ENCODE results near the gene LZTS3. TPM values are rescaled to one million over a fixed set of nuclear protein-coding genes. Genes with fewer than 3 reads are reported as not detected.

Gene LZTS3
- total and polyA plus RNA-seq, 2 of the 13 experiments (the other 11 are each of a cell fraction or from before 2014, with no cell fraction given): 10.1 to 31.3 TPM

GRCh38 chr20:3218307-3218988 is 45.1 kb upstream of the LZTS3 start (continued):
- TF ChIP-seq, protein P1, sequence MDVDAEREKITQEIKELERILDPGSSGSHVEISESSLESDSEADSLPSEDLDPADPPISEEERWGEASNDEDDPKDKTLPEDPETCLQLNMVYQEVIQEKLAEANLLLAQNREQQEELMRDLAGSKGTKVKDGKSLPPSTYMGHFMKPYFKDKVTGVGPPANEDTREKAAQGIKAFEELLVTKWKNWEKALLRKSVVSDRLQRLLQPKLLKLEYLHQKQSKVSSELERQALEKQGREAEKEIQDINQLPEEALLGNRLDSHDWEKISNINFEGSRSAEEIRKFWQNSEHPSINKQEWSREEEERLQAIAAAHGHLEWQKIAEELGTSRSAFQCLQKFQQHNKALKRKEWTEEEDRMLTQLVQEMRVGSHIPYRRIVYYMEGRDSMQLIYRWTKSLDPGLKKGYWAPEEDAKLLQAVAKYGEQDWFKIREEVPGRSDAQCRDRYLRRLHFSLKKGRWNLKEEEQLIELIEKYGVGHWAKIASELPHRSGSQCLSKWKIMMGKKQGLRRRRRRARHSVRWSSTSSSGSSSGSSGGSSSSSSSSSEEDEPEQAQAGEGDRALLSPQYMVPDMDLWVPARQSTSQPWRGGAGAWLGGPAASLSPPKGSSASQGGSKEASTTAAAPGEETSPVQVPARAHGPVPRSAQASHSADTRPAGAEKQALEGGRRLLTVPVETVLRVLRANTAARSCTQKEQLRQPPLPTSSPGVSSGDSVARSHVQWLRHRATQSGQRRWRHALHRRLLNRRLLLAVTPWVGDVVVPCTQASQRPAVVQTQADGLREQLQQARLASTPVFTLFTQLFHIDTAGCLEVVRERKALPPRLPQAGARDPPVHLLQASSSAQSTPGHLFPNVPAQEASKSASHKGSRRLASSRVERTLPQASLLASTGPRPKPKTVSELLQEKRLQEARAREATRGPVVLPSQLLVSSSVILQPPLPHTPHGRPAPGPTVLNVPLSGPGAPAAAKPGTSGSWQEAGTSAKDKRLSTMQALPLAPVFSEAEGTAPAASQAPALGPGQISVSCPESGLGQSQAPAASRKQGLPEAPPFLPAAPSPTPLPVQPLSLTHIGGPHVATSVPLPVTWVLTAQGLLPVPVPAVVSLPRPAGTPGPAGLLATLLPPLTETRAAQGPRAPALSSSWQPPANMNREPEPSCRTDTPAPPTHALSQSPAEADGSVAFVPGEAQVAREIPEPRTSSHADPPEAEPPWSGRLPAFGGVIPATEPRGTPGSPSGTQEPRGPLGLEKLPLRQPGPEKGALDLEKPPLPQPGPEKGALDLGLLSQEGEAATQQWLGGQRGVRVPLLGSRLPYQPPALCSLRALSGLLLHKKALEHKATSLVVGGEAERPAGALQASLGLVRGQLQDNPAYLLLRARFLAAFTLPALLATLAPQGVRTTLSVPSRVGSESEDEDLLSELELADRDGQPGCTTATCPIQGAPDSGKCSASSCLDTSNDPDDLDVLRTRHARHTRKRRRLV (CRISPR knock-in tag; IDR thresholded peaks at IDR 0.05): no peak
- TF ChIP-seq KDM3A (CRISPR knock-in tag; IDR thresholded peaks at IDR 0.05; ENCODE audit: low read depth): peak; percentile 99
- TF ChIP-seq, protein P2, sequence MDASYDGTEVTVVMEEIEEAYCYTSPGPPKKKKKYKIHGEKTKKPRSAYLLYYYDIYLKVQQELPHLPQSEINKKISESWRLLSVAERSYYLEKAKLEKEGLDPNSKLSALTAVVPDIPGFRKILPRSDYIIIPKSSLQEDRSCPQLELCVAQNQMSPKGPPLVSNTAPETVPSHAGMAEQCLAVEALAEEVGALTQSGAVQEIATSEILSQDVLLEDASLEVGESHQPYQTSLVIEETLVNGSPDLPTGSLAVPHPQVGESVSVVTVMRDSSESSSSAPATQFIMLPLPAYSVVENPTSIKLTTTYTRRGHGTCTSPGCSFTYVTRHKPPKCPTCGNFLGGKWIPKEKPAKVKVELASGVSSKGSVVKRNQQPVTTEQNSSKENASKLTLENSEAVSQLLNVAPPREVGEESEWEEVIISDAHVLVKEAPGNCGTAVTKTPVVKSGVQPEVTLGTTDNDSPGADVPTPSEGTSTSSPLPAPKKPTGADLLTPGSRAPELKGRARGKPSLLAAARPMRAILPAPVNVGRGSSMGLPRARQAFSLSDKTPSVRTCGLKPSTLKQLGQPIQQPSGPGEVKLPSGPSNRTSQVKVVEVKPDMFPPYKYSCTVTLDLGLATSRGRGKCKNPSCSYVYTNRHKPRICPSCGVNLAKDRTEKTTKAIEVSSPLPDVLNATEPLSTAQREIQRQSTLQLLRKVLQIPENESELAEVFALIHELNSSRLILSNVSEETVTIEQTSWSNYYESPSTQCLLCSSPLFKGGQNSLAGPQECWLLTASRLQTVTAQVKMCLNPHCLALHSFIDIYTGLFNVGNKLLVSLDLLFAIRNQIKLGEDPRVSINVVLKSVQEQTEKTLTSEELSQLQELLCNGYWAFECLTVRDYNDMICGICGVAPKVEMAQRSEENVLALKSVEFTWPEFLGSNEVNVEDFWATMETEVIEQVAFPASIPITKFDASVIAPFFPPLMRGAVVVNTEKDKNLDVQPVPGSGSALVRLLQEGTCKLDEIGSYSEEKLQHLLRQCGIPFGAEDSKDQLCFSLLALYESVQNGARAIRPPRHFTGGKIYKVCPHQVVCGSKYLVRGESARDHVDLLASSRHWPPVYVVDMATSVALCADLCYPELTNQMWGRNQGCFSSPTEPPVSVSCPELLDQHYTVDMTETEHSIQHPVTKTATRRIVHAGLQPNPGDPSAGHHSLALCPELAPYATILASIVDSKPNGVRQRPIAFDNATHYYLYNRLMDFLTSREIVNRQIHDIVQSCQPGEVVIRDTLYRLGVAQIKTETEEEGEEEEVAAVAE (CRISPR knock-in tag; IDR thresholded peaks at IDR 0.05; ENCODE audit: borderline replicate concordance): no peak; the same call in 1 of the 2 replicates
- TF ChIP-seq ZSCAN30 (CRISPR knock-in tag; IDR thresholded peaks at IDR 0.05): no peak
- no peak for TF ChIP-seq TMF1 (CRISPR knock-in tag; IDR thresholded peaks at IDR 0.05; ENCODE audit: low read depth)
- peak; percentile 27; the same call in 1 of the 2 replicates for TF ChIP-seq SNAPC5 (CRISPR knock-in tag; IDR thresholded peaks at IDR 0.05; ENCODE audit: borderline replicate concordance)
- TF ChIP-seq, protein P3, sequence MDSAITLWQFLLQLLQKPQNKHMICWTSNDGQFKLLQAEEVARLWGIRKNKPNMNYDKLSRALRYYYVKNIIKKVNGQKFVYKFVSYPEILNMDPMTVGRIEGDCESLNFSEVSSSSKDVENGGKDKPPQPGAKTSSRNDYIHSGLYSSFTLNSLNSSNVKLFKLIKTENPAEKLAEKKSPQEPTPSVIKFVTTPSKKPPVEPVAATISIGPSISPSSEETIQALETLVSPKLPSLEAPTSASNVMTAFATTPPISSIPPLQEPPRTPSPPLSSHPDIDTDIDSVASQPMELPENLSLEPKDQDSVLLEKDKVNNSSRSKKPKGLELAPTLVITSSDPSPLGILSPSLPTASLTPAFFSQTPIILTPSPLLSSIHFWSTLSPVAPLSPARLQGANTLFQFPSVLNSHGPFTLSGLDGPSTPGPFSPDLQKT (CRISPR knock-in tag; IDR thresholded peaks at IDR 0.05; ENCODE audit: borderline replicate concordance): no peak
- TF ChIP-seq RNF2 (conservative IDR thresholded peaks at IDR 0.05; ENCODE audit: low read depth): no peak
- TF ChIP-seq, protein P4, sequence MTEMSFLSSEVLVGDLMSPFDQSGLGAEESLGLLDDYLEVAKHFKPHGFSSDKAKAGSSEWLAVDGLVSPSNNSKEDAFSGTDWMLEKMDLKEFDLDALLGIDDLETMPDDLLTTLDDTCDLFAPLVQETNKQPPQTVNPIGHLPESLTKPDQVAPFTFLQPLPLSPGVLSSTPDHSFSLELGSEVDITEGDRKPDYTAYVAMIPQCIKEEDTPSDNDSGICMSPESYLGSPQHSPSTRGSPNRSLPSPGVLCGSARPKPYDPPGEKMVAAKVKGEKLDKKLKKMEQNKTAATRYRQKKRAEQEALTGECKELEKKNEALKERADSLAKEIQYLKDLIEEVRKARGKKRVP (CRISPR knock-in tag; IDR thresholded peaks at IDR 0.05): no peak
- TF ChIP-seq ZBTB3 (CRISPR knock-in tag; IDR thresholded peaks at IDR 0.05; ENCODE audit: borderline replicate concordance, low read depth): peak; percentile 48; the same call in 1 of the 2 replicates
- TF ChIP-seq ZBTB38 (CRISPR knock-in tag; IDR thresholded peaks at IDR 0.05): peak; percentile 98
- no peak for TF ChIP-seq ZSCAN20 (CRISPR knock-in tag; IDR thresholded peaks at IDR 0.05; ENCODE audit: borderline replicate concordance)
- peak; percentile 69 for TF ChIP-seq FOSL2 (CRISPR knock-in tag; IDR thresholded peaks at IDR 0.05)
- 0 out of 2 replicates have a peak, but pooled peaks have one; percentile 49 for TF ChIP-seq HHEX (CRISPR knock-in tag; IDR thresholded peaks at IDR 0.05)
- TF ChIP-seq ZFP41 (CRISPR knock-in tag; IDR thresholded peaks at IDR 0.05; ENCODE audit: borderline replicate concordance): peak; percentile 68; the same call in 1 of the 2 replicates
